MG63 (cell line): ENCODE results near the gene MAP3K12. TPM values are rescaled to one million over a fixed set of nuclear protein-coding genes. Genes with fewer than 3 reads are reported as not detected.

Experiments used
- DNase-seq: peaks from one replicate; pipeline ENCODE4 v3.0.0-alpha.2; 2020
- H3K27me3 ChIP-seq: fragments of 250-450 bp; sonication (Bioruptor Pico); 2 replicates; pipeline ENCODE4 v1.5.1; 2020; ENCODE audit warnings: mild to moderate bottlenecking, moderate library complexity
- H3K36me3 ChIP-seq: fragments of 250-450 bp; sonication (Bioruptor Pico); 2 replicates; pipeline ENCODE4 v1.5.1; 2020; ENCODE audit warnings: mild to moderate bottlenecking, moderate library complexity
- H3K4me3 ChIP-seq: fragments of 250-450 bp; sonication (Bioruptor Pico); 2 replicates; pipeline ENCODE4 v1.5.1; 2020; ENCODE audit warnings: mild to moderate bottlenecking, moderate library complexity
- H3K9me3 ChIP-seq: fragments of 250-450 bp; sonication (Bioruptor Pico); 2 replicates; pipeline ENCODE4 v1.5.1; 2020; ENCODE audit warnings: mild to moderate bottlenecking, moderate library complexity
- total RNA-seq: library from RNA; depleted of rRNA; stranded (reverse); fragments of >200 nt; shearing (Covaris generic); gene quantifications from 2 replicates; pipeline ENCODE4 v1.2.3, GENCODE V29; 2014; ENCODE audit warnings: low replicate concordance

The MAP3K12 gene
- total RNA-seq, 1 experiment from 2014 or later: 15.0 TPM

DNA sequence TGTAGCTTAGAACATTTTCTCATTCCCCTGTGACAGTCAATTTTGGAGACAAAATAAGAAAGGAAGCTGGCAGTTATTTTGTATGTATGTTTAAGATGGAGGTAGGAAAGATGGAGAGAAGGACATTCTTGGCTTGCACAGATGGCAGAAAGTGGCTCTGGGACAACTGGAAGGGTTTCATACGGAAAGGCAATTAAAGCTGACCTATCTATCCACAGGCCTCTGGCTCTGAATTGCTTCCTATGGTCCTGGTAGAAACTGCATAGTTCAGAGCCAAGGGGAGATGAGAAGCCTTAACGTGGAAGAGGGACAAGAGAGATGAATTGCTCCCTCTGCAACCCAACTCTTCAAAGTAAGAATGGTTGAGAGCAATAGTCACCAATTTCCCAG is 16.0 kb upstream of the MAP3K12 start:
- H3K36me3 ChIP-seq: peaks cover 65% of the 10 kb centered on the region
- no peak overlapping the region for H3K4me3 ChIP-seq
- DNase-seq: no peak
- no peaks in the 10 kb centered on the region for H3K9me3 ChIP-seq
- H3K27me3 ChIP-seq: no peaks in the 10 kb centered on the region

DNA sequence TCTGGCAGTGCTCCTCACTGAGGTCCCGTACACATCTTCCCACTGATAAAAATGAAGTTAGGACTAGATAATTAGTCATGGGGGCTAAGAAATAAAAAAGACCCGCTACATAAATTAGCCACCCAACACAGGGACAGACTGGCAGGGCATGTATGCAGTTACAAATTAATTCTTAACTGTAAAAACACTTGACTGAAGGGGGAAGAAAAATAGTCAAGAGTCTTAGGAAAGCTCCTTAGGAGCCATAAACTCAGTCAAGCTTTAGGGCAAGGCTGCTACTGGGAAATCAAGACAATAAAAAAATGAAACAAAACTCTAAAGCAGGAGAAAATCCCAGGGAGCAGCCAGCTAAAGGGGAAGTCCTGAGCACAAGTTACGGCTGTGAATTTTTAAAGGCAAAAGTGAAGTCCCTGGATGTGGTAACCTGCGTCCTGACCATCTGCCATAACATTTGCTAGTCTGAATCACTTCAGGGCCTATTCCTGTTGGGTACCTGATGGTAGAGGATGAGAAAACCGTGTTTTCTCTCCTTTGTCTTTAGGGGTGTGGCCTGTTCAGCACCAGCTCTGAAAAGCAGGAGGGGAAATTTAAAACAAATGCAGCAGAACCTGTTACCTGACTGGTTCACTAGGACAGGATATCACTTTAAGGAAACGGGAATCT is 15.5 kb upstream of the MAP3K12 start:
- DNase-seq: no peak
- H3K9me3 ChIP-seq: no peaks in the 10 kb centered on the region
- no peak overlapping the region for H3K4me3 ChIP-seq
- H3K27me3 ChIP-seq: no peaks in the 10 kb centered on the region
- H3K36me3 ChIP-seq: peaks cover 60% of the 10 kb centered on the region

DNA sequence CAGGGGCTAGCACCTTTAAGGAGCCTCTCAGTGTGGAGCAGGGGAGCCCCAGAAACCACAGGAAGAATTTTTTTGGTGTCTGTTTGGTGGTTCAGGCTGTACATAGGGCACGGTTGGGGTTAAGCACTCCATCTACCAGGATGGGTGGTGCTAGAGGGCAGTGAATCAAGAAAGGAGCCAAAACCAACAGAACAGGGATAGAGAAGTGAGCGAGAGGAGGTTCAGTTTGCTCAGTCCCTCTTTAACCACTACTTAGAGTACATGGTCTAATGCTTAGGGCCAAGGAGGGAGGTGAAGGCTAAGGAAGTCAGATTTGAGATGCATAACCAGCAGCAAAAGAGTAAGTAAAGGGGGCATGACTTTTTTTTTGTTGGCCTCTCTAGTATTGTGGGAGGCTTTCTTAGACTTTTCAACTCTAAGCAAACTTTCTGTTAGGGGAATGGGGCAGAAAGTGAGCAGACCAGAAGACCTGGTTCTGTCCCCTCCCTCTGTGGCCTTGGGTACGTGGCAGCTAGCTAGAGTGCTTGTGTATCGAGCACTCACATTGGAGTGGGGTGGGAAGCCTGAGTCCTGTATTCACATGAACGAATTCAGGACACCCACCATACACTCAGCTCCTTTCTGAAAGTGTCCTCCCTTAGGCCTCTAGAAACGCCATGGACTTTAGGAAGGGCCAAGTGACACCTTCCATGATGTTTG is 14.6 kb upstream of the MAP3K12 start:
- DNase-seq: no peak
- peaks cover 55% of the 10 kb centered on the region for H3K36me3 ChIP-seq
- no peaks in the 10 kb centered on the region for H3K27me3 ChIP-seq
- no peaks in the 10 kb centered on the region for H3K9me3 ChIP-seq
- H3K4me3 ChIP-seq: no peak overlapping the region

DNA sequence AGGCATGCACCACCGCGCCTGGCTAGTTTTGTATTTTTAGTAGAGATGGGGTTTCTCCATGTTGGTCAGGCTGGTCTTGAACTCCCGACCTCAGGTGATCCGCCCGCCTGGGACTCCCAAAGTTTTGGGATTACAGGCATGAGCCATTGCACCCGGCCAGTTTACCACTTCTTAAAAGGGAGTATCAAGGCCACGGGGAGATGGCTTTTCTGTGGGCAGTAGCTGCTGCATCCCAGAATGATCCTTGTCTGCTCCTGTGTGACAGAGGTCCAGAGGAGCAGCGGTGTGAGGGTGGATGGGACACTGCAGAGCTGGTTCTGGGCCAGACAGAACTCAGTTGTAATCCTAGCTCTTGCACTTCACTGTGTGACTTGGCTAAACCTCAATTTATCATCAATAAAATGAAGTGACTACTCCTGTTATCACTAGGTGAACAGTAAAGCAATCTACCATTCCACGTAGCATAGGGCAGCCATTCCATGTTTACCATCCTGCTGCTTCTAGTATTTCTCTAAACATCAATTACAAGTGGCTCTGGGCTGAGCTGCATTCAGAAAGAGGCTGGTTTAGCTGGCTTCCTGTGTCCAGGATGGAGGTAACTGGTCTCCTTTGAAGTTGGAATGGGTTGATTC is 11.0 kb upstream of the MAP3K12 start:
- DNase-seq: no peak
- no peaks in the 10 kb centered on the region for H3K27me3 ChIP-seq
- H3K36me3 ChIP-seq: peaks cover 55% of the 10 kb centered on the region
- H3K9me3 ChIP-seq: no peaks in the 10 kb centered on the region
- no peak overlapping the region for H3K4me3 ChIP-seq

DNA sequence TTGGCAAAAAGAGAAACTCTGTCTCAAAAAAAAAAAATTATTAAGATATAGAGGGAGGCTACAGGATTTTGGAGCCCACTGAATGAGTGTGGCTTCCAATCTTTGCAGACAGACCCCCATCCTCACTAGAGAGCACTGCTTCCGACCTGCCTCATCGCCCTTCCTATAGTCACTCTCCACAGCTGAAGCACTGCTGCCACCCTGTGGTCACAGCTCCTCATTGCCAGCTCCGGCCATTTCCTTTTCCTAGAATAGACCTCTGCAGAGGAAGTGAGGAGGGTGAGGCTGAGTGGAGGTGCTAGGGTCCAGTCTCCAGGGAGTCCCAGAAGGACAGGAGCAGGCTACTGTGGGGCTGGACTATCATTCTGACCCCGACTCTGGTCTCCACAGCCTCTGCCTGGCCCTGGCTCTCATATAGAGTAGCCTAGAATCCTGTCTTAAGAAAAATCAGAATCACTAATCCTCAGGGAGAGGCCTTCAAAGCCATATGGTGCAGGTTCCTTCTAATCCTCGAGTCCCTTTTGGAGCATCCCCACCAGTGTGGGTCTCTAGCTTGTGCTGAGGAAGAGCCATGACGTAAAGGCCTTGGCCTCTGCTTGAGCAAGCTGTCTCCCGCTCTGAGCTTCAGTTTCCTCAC is 9.4 kb upstream of the MAP3K12 start:
- H3K36me3 ChIP-seq: peaks cover 58% of the 10 kb centered on the region
- DNase-seq: peak; percentile 71
- H3K9me3 ChIP-seq: no peaks in the 10 kb centered on the region
- no peak overlapping the region for H3K4me3 ChIP-seq
- no peaks in the 10 kb centered on the region for H3K27me3 ChIP-seq

DNA sequence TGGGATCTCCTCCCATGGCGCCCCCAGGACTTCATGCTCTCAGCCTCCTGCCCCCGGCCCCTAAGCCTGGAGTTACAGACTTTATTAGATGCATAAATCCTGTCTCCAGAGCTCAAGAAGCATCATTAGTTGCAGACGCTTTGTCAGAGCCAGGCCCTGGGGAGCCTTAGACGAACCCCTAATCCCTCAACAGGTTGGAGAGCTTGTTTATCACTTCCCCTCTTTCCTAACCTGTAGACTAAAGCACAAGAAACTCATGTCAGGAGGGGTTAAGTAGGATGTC is 8.3 kb upstream of the MAP3K12 start:
- Histone ChIP-seq H3K9me3 (no peaks in the 10 kb centered on the region), H3K27me3 (no peaks in the 10 kb centered on the region), H3K4me3 (no peak overlapping the region), H3K36me3 (peaks cover 65% of the 10 kb centered on the region)
- no peak for DNase-seq

DNA sequence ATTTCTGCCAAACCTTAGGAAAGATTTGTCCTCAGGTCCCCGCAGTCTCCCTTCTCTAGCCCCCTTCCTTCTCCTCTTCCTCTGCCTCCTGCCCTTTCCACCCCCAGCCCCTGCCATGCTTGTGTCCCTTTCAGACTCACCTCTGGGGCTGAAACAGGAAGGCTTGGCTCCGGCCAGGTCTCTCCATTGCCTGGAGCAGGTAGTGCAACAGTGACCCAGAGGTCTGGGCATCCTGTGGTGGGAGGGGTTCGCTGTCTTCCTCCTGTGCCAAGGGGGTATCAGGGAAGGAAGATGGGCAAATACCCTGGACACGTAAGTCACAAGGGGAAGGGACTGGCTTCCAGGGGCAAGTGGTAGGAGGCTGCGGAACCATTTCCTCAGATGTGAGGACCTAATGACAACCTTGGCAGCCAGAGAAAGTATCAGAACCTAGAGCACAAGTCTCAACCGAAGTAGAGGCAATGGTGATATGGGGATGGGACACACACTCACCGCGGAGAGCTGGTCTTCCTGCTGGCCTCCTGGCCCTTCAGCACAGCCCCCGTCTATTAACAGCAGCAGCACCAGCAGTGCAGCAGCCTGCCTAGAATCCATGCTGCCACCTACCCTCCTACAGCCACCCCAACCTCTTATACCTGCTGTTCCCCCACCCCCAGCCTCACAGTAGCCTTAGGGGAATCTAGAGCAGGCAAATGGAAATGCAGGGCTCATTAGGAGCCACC is 7.8 kb upstream of the MAP3K12 start, which contains the start of gene NPFF:
NPFF (minus strand) TSS at position 604 of the 722 bp plus-strand sequence; CDS start at position 594, 10 bp downstream.
- Histone ChIP-seq H3K36me3 (peaks cover 63% of the 10 kb centered on the region), H3K9me3 (no peaks in the 10 kb centered on the region), H3K27me3 (no peaks in the 10 kb centered on the region), H3K4me3 (no peak within 1 kb of the TSS)
- no peak for DNase-seq

DNA sequence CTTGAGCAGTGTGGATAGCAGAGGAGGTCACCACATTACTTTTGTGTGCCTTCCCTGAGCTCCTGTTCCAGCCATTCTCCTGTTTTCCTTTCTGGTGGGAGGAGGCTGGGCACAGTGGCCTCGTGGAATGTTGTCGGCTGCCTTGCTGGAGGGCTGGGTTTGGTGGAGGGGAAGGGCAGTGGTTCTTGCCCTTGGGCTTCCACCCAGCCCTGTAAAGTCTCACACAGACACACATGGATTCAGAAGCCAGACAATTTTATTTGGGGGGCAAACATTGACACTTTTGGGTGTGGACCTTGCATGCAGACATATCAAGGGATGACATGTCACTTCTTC is 7.2 kb upstream of the MAP3K12 start:
- no peaks in the 10 kb centered on the region for H3K9me3 ChIP-seq
- DNase-seq: no peak
- no peaks in the 10 kb centered on the region for H3K27me3 ChIP-seq
- H3K36me3 ChIP-seq: peaks cover 60% of the 10 kb centered on the region
- H3K4me3 ChIP-seq: no peak overlapping the region

DNA sequence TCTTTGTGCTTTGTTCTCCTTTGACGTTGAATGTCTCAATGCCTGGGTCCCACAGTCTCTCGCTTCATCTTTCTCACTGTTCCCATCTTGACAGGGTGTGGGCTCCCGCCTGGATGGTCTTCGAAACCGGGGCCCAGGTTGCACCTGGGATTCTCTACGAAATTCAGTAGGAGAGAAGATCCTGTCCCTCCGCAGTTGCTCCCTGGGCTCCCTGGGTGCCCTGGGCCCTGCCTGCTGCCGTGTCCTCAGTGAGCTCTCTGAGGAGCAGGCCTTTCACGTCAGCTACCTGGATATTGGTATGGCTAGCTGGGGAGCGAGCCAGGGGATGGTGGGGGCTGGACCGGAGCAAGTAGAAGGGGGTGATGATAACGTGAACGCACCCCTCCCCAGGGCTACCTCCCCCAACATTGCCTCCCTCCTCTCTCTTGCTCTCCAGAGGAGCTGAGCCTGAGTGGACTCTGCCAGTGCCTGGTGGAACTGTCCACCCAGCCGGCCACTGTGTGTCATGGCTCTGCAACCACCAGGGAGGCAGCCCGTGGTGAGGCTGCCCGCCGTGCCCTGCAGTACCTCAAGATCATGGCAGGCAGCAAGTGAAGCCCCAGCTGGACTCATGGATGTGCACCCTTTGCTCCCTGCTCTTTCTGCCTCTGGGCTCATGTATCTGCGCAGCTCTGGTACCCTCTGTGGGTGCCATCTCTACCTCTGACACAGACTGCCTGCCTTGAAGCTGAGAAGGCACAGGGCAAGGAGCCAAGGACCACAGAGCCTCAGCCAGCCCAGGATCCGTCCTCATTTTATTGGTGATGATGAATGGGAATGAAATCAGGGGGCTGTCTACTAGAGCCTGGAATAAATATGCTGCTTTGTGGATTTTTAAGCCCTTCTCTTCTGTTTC is 6.5 kb upstream of the MAP3K12 start:
- Histone ChIP-seq H3K27me3 (no peaks in the 10 kb centered on the region), H3K9me3 (no peaks in the 10 kb centered on the region), H3K4me3 (no peak overlapping the region), H3K36me3 (peaks cover 56% of the 10 kb centered on the region)
- DNase-seq: peak; percentile 73

DNA sequence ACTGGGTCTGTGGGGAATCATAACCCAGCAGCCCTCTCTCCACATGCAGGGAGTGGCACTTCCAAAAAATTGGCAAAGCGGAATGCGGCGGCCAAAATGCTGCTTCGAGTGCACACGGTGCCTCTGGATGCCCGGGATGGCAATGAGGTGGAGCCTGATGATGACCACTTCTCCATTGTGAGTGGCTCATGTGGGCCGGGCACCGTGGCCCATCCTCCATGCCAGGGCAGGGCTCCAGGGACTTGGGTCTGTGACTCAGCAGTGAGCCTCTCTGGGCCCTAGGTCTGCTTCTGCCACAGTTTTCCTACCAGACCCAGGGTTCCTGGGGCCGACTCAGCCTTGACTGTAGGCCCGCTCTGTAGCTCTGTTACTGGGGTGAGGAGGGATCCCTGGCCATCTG is 5.8 kb upstream of the MAP3K12 start:
- no peak overlapping the region for H3K4me3 ChIP-seq
- peaks cover 52% of the 10 kb centered on the region for H3K36me3 ChIP-seq
- DNase-seq: peak; percentile 88
- no peaks in the 10 kb centered on the region for H3K9me3 ChIP-seq
- H3K27me3 ChIP-seq: no peaks in the 10 kb centered on the region

DNA sequence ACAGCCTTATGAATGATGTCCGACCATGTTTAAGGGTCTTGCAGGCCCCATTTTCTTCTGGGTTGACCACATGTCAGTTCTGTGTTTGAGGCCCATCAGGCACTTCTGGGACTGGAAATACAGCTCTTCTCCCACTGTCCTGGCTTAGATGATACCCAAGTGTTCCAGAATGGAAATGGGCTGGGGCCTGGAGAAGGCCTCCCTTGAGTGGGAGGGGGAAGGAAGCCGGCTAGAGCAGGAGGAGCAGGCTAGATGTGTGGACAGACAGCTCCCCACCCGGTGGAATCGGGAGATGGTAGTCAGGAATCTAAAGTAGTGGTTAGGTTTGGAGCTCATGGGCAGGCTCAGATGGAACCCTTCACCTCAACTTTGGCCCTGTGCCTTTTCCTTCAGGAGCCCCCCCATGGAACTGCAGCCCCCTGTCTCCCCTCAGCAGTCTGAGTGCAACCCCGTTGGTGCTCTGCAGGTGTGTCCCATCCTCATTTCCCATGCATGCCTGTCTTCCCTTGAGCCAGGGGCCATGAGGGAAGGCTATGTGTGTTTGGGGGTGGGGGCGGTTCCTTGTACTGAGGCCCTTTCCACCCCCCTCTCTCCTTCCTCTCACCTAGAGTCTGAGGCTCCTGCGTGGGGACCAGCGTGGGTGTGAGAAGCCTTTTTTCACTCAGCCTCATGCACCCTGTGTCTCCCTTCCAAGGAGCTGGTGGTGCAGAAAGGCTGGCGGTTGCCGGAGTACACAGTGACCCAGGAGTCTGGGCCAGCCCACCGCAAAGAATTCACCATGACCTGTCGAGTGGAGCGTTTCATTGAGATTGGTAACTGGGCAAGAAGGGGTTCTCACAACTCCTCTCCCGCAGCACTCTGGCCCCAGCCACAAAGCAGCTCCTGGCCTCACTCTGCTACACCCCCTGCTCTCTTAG is 5.0 kb upstream of the MAP3K12 start:
- Histone ChIP-seq H3K4me3 (no peak overlapping the region), H3K9me3 (no peaks in the 10 kb centered on the region), H3K27me3 (no peaks in the 10 kb centered on the region), H3K36me3 (peaks cover 52% of the 10 kb centered on the region)
- no peak for DNase-seq

DNA sequence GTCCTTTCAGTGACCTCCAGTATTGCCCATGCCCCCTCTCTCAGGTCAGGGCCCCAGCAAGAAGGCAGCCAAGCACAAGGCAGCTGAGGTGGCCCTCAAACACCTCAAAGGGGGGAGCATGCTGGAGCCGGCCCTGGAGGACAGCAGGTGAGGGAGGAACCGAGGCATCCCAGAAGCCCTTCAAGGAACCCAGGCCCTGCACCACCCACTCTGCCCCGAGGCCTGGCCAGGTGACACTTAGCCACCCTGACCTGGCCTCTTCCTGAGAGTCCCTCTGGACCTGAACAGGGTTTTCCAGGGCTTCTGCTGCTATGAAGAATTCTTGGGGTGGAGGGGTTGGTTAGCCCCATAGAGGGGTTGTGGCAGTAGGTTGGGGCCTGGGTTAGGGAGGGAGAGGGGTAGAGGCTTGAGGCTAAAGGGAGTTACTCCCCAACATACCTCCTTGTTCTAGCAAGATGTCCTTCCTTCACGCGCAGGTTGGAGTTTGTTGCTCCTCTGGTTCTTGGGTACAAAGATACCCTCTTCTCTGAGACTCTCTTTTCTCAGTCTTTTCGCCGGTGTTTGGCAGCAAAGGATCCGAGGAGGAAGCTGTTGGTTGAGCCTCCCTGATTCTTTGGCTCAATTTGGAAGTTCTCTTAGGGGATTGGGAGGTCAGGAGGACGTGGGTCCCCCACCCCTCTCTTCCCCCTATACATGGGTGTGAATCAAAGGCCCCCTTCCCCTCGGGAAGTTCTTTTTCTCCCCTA is 3.9 kb upstream of the MAP3K12 start:
- Histone ChIP-seq H3K4me3 (no peak overlapping the region), H3K36me3 (peaks cover 50% of the 10 kb centered on the region), H3K27me3 (no peaks in the 10 kb centered on the region), H3K9me3 (no peaks in the 10 kb centered on the region)
- no peak for DNase-seq

DNA sequence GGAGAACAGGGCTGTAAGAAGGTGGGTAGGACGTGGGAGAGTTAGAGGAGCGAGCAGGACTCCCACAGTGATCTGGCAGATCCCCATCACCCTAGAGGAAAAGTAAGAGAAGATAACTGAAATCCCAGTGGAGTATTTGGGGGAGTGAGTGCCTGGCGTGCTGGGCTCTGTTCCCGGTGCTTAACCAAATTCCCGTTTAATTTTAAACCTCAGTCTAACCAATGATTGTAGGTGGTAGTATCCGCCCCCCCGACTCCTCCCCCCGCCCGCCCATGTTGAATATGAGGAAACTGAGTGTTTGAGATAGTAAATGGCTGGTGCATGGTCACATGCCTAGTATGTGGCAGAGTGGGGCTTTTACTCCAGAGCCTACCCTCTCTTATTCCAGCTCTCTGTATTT is 3.1 kb upstream of the MAP3K12 start:
- Histone ChIP-seq H3K9me3 (no peaks in the 10 kb centered on the region), H3K36me3 (peaks cover 44% of the 10 kb centered on the region), H3K27me3 (no peaks in the 10 kb centered on the region), H3K4me3 (peak overlapping the region; percentile 77)
- peak; percentile 74 for DNase-seq

DNA sequence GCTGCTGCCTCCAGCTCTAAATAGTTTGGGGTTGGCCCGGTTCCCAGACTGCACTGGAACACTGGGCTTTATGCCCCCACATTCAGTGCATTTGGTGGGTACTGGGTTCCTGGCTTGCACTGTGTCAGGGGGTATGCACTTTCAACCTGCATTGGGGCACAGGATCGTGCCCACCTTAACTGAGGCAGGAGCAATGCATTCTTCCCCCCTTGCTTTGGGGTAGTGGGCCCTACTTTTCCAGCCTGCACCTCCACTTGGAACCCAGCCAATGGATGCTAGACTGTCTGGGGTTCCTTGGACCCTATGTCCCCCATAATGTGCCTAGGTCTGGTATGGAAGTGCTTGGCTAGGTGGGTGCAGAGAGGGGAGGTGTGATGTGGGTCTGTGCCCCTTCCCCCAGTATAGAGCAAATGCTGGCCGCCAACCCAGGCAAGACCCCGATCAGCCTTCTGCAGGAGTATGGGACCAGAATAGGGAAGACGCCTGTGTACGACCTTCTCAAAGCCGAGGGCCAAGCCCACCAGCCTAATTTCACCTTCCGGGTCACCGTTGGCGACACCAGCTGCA is 2.4 kb upstream of the MAP3K12 start:
- no peak for DNase-seq
- peak overlapping the region; percentile 77 for H3K4me3 ChIP-seq
- no peaks in the 10 kb centered on the region for H3K9me3 ChIP-seq
- peaks cover 38% of the 10 kb centered on the region for H3K36me3 ChIP-seq
- H3K27me3 ChIP-seq: no peaks in the 10 kb centered on the region
